Colonic mucosa (tissue), 4 donors: ENCODE results near the gene ZNF592. TPM values are rescaled to one million over a fixed set of nuclear protein-coding genes. Genes with fewer than 3 reads are reported as not detected.

Experiments
- DNase-seq: peaks from one replicate; pipeline ENCODE4 v3.0.0-alpha.2; 2020
- H3K27ac ChIP-seq: fragments of 200-600 bp; one replicate; pipeline ENCODE4 v1.8.0; 2021
- H3K27me3 ChIP-seq: fragments of 200-600 bp; one replicate; pipeline ENCODE4 v1.8.0; 2021
- H3K36me3 ChIP-seq: fragments of 200-600 bp; one replicate; pipeline ENCODE4 v1.8.0; 2021
- H3K4me1 ChIP-seq: fragments of 200-600 bp; one replicate; pipeline ENCODE4 v1.8.0; 2021; ENCODE audit warnings: mild to moderate bottlenecking
- H3K4me3 ChIP-seq: fragments of 200-600 bp; one replicate; pipeline ENCODE4 v1.8.0; 2021
- H3K9ac ChIP-seq, 2 donors: one replicate each; pipeline ENCODE4 v1.7.0; 2013; ENCODE audit warnings: control low read depth in 2 of 2, low read depth in 2 of 2, low read length in 2 of 2
- H3K9me3 ChIP-seq: fragments of 200-600 bp; one replicate; pipeline ENCODE4 v1.8.0; 2021
- CTCF ChIP-seq: fragments of 200-600 bp; IDR thresholded peaks from one replicate; pipeline ENCODE4 v1.8.0; 2022; ENCODE audit warnings: antibody characterized with exemption, mild to moderate bottlenecking
- intact Hi-C: fragments of 100-400 bp; cut with DNase I; formaldehyde crosslinking; loops from one replicate; pipeline ENCODE4 v1.14.1; 2022
- total RNA-seq, 2 donors: library from RNA; stranded (reverse); fragmentation: NEBNext Ultra II Directional in 1 of 2; extraction: Animal tissue kit (Norgen Biotek cat#: 25700) in 1 of 2; gene quantifications; one replicate each; pipeline ENCODE4 v1.2.1, GENCODE V29; 2021
- donor health status: healthy.
- donor health status: DM: no; HTN: no; CAD: no.
- donor health status: DM: no; HTN: no; CAD: no.

The ZNF592 gene
- total RNA-seq, 2 donors from 2014 or later = 25.9 to 27.0 TPM

DNA sequence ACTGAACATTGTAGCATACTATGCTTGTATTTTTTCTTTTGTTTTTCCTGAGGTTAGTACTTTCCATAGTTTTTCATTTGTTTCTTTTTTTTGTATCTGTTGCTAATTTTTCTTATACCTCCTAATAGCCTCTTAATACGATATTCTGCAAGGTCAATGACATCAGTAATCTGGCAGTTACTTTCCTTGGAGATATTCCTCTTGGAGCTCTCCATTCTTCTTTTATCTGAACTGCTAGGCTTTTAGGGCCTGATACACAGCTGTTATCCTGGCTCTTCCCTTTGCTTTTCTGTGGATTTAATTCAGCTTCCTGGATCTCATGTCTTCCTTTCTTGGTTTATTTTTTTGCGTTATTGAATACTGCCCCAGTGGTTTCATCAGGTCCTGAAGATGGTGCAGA lies 81.6 kb downstream of the ZNF592 start:
- intact Hi-C loops = loop anchor here (5.0 kb wide), 1 partner anchor 47 kb away; no protein-coding TSS in a partner anchor

GRCh38 chr15:84831028-84831427 lies 82.6 kb downstream of the ZNF592 start:
- no peak for DNase-seq
- TF ChIP-seq CTCF = no peak
- intact Hi-C loops = loop anchor here (5.0 kb wide), 1 partner anchor 46 kb away; no protein-coding TSS in a partner anchor
- no peaks in the 10 kb centered on the region for H3K9me3 ChIP-seq
- H3K27me3 ChIP-seq = no peaks in the 10 kb centered on the region
- H3K27ac ChIP-seq = no peak overlapping the region
- no peaks in the 10 kb centered on the region for H3K4me1 ChIP-seq
- no peak overlapping the region for H3K4me3 ChIP-seq
- H3K36me3 ChIP-seq = no peaks in the 10 kb centered on the region
- no peak overlapping the region for H3K9ac ChIP-seq

More for the DNA sequence above, 81.6 kb downstream of the ZNF592 start:
- no peaks in the 10 kb centered on the region for H3K4me1 ChIP-seq
- H3K4me3 ChIP-seq = no peak overlapping the region
- no peaks in the 10 kb centered on the region for H3K9me3 ChIP-seq
- no peak for TF ChIP-seq CTCF
- no peak overlapping the region for H3K27ac ChIP-seq
- no peaks in the 10 kb centered on the region for H3K27me3 ChIP-seq
- no peaks in the 10 kb centered on the region for H3K36me3 ChIP-seq
- H3K9ac ChIP-seq = no peak overlapping the region
- no peak for DNase-seq

GRCh38 chr15:84831613-84832012 lies 83.2 kb downstream of the ZNF592 start:
- Histone ChIP-seq H3K4me1 (no peaks in the 10 kb centered on the region), H3K9me3 (no peaks in the 10 kb centered on the region), H3K27ac (no peak overlapping the region)

GRCh38 chr15:84832448-84833040 lies 84.2 kb downstream of the ZNF592 start:
- Histone ChIP-seq H3K36me3 (no peaks in the 10 kb centered on the region), H3K9ac (no peak overlapping the region), H3K27me3 (no peaks in the 10 kb centered on the region), H3K9me3 (no peaks in the 10 kb centered on the region), H3K4me3 (no peak overlapping the region), H3K27ac (no peak overlapping the region), H3K4me1 (no peaks in the 10 kb centered on the region)
- TF ChIP-seq CTCF = no peak
- intact Hi-C loops = loop anchor here (5.0 kb wide), 1 partner anchor 45 kb away; no protein-coding TSS in a partner anchor
- DNase-seq = no peak

More at GRCh38 chr15:84831613-84832012, 83.2 kb downstream of the ZNF592 start:
- intact Hi-C loops = loop anchor here (5.0 kb wide), 1 partner anchor 46 kb away; no protein-coding TSS in a partner anchor
- no peak overlapping the region for H3K4me3 ChIP-seq
- no peaks in the 10 kb centered on the region for H3K27me3 ChIP-seq
- no peak overlapping the region for H3K9ac ChIP-seq
- no peaks in the 10 kb centered on the region for H3K36me3 ChIP-seq
- TF ChIP-seq CTCF = no peak
- DNase-seq = no peak

- no peak overlapping the region for H3K4me3 ChIP-seq
- no peaks in the 10 kb centered on the region for H3K9me3 ChIP-seq
- no peak for TF ChIP-seq CTCF
- no peak overlapping the region for H3K9ac ChIP-seq
- no peak for DNase-seq
- intact Hi-C loops = loop anchor here (5.0 kb wide), 1 partner anchor 44 kb away; no protein-coding TSS in a partner anchor
- no peaks in the 10 kb centered on the region for H3K4me1 ChIP-seq
- H3K27ac ChIP-seq = no peak overlapping the region
- no peaks in the 10 kb centered on the region for H3K36me3 ChIP-seq
- H3K27me3 ChIP-seq = no peaks in the 10 kb centered on the region
Measured at GRCh38 chr15:84833447-84834228, 85.2 kb downstream of the ZNF592 start.
